ENCODE measurements around the gene GGA2. TPM values are rescaled to one million over a fixed set of nuclear protein-coding genes. Genes with fewer than 3 reads are reported as not detected.

The GGA2 gene
- total and polyA plus RNA-seq, 8 donors: 42.4 to 93.3 (median 67.0) TPM

DNA sequence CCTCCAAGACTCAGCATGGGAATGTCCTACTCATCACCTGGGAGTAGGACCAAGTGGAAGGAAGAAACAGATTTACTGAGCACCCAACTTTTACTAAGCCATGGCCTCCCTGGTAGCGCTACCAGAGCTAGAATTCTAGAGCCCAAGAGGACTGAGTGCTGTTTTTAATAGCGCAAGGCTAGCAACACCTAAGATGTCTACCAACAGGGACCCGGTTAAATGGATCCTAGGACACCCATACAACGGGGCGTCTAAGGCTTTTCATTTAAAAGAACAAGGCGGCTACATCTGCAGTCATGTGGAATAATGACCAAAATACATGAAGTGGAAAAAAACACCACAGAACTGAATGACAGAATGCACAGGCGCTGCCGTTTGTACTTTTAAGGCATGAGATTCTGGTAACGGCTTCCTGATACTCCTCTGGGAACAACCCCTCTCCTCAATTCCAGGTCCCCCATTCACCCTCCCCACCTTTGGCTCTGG lies 5.1 kb downstream of the GGA2 start:
- TF ChIP-seq, protein P1, sequence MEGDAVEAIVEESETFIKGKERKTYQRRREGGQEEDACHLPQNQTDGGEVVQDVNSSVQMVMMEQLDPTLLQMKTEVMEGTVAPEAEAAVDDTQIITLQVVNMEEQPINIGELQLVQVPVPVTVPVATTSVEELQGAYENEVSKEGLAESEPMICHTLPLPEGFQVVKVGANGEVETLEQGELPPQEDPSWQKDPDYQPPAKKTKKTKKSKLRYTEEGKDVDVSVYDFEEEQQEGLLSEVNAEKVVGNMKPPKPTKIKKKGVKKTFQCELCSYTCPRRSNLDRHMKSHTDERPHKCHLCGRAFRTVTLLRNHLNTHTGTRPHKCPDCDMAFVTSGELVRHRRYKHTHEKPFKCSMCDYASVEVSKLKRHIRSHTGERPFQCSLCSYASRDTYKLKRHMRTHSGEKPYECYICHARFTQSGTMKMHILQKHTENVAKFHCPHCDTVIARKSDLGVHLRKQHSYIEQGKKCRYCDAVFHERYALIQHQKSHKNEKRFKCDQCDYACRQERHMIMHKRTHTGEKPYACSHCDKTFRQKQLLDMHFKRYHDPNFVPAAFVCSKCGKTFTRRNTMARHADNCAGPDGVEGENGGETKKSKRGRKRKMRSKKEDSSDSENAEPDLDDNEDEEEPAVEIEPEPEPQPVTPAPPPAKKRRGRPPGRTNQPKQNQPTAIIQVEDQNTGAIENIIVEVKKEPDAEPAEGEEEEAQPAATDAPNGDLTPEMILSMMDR (IDR thresholded peaks at IDR 0.05): no peak
- 51 to 71% methylated on average over 9 of the region's 9 CpGs for WGBS, 2 donors
- Histone ChIP-seq H3K27ac (peak overlapping the region; percentile 36 to 72 (median 50)), H3K27me3 (no peaks in the 10 kb centered on the region), H3K9me3 (no peaks in the 10 kb centered on the region), H3K36me3 (no peaks in the 10 kb centered on the region), H3K4me1 (peaks cover 36 to 70% (median 55%) of the 10 kb centered on the region in 3 donors), H3K4me3 (no peak overlapping the region)
- intact Hi-C loops (cut with DNase I): no loop called here
- DNase-seq (no peak), FAIRE-seq (no peak), ATAC-seq (no peak)

DNA sequence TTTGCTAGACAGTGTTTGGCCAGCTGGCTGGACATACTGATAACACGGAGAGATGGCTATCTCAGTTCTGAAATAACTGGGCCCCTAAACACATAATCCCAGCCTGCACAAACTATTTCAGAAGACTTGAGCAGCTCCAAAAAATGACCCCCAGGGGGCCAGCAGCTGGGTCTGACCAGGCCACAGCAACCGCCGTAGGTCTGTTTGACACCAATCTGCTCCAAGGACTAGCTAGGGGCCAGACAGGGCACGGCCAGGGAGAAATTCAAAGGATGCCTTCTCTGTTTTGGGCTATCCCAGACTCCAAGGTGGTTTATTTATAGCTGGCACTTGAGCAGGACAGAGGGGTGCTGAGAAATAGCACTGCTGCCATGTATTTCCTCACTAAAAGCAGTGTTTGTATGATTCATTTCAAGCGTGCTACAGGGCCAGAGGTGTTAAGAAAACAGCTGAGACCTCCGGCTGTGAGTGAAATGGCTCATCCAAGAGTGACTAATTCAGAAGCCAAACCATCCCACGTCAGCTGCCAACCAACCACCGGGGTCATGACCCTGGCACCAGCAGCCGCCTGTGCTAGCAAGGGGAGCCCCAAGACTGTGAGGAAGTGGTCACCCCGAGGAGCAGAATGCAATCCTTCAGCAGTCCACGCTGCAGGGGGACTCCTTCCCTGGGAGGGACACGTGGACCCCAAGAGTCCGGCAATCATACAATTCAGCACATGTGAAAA lies 5.7 kb downstream of the GGA2 start:
- FAIRE-seq: no peak
- peak overlapping the region; percentile 36 to 72 (median 50) for H3K27ac ChIP-seq
- peak; percentile 2 to 53 (median 11) for ATAC-seq

DNA sequence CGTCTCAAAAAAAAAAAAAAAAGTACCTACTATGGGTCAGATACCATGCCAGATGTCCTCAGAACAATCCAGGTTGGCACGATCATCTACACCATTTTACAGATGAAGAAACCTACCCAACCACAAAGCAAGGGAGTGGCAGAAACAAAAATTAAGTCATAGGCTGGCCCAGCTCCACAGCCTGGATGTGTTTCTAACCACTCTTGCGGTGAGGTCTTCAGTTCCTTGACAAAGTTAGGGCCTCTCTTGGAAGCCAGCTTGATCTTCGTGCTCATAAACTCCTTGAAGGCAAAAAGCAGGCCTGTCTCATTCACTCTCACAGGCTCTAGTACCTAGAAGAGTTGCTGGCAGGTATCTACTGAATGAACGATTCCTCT lies 6.2 kb downstream of the GGA2 start:
- Histone ChIP-seq H3K27ac (peak overlapping the region; percentile 36 to 72 (median 50)), H3K9me3 (no peaks in the 10 kb centered on the region), H3K4me1 (peaks cover 43 to 80% (median 65%) of the 10 kb centered on the region in 3 donors), H3K27me3 (no peaks in the 10 kb centered on the region), H3K4me3 (no peak overlapping the region), H3K36me3 (no peaks in the 10 kb centered on the region)
- FAIRE-seq (no peak), ATAC-seq (peak in 3 of 4 donors; percentile 2 to 20 (median 4)), DNase-seq (peak in 1 of 6 donors; percentile 44)
- WGBS, 2 donors: 32 to 34% methylated on average over 5 of the region's 5 CpGs
- intact Hi-C loops (cut with DNase I): no loop called here
- TF ChIP-seq, protein P1 (IDR thresholded peaks at IDR 0.05): no peak

More for the DNA sequence above, 5.7 kb downstream of the GGA2 start:
- H3K4me1 ChIP-seq: peaks cover 39 to 74% (median 59%) of the 10 kb centered on the region in 3 donors
- TF ChIP-seq, protein P1 (IDR thresholded peaks at IDR 0.05): no peak
- H3K36me3 ChIP-seq: no peaks in the 10 kb centered on the region
- intact Hi-C loops (cut with DNase I): no loop called here
- H3K9me3 ChIP-seq: no peaks in the 10 kb centered on the region
- H3K27me3 ChIP-seq: no peaks in the 10 kb centered on the region
- WGBS, 2 donors: 28 to 29% methylated on average over 13 of the region's 13 CpGs
- no peak overlapping the region for H3K4me3 ChIP-seq
- peak in 4 of 6 donors; percentile 36 to 66 (median 52) for DNase-seq

DNA sequence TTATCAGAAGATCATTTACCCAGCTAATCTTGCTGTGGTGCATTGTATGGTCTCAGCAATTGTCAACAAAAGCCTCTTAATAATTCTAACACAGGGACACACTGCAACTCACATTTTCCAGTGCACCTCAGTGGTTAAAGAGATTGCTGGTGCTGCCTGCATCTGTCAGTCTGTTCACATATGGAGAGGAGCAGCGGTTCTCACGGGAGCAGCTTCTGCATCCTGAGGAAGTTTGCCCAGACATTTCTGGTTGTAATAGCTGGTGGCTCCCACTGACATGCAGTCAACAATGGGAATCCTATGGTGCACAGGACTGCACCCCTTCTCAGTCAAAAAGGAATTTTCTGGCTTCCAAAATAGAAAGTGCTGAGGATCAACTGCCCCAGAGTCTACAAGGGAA lies 7.8 kb downstream of the GGA2 start:
- DNase-seq (no peak), ATAC-seq (no peak), FAIRE-seq (no peak)
- TF ChIP-seq, protein P1 (IDR thresholded peaks at IDR 0.05): no peak
- peak overlapping the region; percentile 25 to 64 (median 58) for H3K27ac ChIP-seq
- no peaks in the 10 kb centered on the region for H3K27me3 ChIP-seq
- WGBS, 2 donors: 24 to 30% methylated on average over 2 of the region's 2 CpGs
- no peak overlapping the region for H3K4me3 ChIP-seq
- intact Hi-C loops (cut with DNase I): no loop called here
- H3K9me3 ChIP-seq: no peaks in the 10 kb centered on the region
- H3K36me3 ChIP-seq: no peaks in the 10 kb centered on the region
- peaks cover 52 to 88% (median 69%) of the 10 kb centered on the region in 3 donors for H3K4me1 ChIP-seq

DNA sequence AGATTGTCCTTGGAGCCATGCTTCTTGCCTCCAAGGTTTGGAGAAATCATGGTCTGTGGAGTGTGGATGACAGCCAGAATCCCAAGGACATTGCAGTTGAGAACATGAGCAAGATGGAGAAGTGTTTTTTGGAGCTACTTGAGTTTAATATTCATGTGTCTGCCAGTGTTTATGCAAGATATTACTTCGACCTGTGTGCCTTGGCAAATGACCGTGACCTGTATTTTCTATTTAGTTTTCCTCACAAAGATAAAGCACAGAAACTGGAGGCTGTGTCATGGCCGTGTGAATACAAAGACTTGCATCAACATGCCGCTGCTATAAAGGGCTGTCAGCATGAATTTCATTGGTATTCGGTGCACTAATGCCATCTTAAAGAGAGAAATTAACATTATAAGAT lies 9.0 kb downstream of the GGA2 start:
- Histone ChIP-seq H3K4me1 (peaks cover 57 to 91% (median 70%) of the 10 kb centered on the region in 3 donors), H3K36me3 (no peaks in the 10 kb centered on the region), H3K4me3 (no peak overlapping the region), H3K27ac (peak overlapping the region; percentile 59 to 70 (median 64)), H3K9me3 (no peaks in the 10 kb centered on the region), H3K27me3 (no peaks in the 10 kb centered on the region)
- DNase-seq (peak in 3 of 6 donors; percentile 46 to 65 (median 49)), FAIRE-seq (no peak), ATAC-seq (peak; percentile 28 to 63 (median 42))
- TF ChIP-seq, protein P1 (IDR thresholded peaks at IDR 0.05): no peak
- 27 to 29% methylated on average over 5 of the region's 5 CpGs for WGBS, 2 donors
- intact Hi-C loops (cut with DNase I): no loop called here

All from pancreas (tissue), 10 donors.